Adipocyte (in vitro differentiated cells): ENCODE measurements around the gene PLAC9.

Experiments
- DNase-seq: peaks from one replicate; pipeline ENCODE4 v3.0.0-alpha.2; 2015; ENCODE audit warnings: low read depth
- H3K27me3 ChIP-seq: replicated peaks from 2 replicates; pipeline ENCODE4 v1.7.0; 2013; ENCODE audit warnings: mild to moderate bottlenecking, low read length, moderate library complexity; ENCODE audit not compliant: control insufficient read depth, insufficient read depth
- H3K36me3 ChIP-seq: 2 replicates; pipeline ENCODE4 v1.7.0; 2013; ENCODE audit warnings: low read length, mild to moderate bottlenecking, moderate library complexity; ENCODE audit not compliant: control insufficient read depth, insufficient read depth, severe bottlenecking
- H3K4me1 ChIP-seq: 2 replicates; pipeline ENCODE4 v1.7.0; 2013; ENCODE audit warnings: mild to moderate bottlenecking, low read length, moderate library complexity; ENCODE audit not compliant: control insufficient read depth, insufficient read depth
- H3K4me3 ChIP-seq: 2 replicates; pipeline ENCODE4 v1.7.0; 2013; ENCODE audit warnings: mild to moderate bottlenecking, low read length, moderate library complexity
- H3K9ac ChIP-seq: 2 replicates; pipeline ENCODE4 v1.7.0; 2013; ENCODE audit warnings: mild to moderate bottlenecking, low read length, moderate library complexity
- H3K9me3 ChIP-seq: 2 replicates; pipeline ENCODE4 v1.7.0; 2013; ENCODE audit warnings: mild to moderate bottlenecking, low read length, moderate library complexity; ENCODE audit not compliant: control insufficient read depth

Gene PLAC9

GRCh38 chr10:80187060-80187459 lies 54.5 kb downstream of the PLAC9 start:
- DNase-seq, result no peak
- H3K4me1 ChIP-seq, result peaks cover 70% of the 10 kb centered on the region
- H3K9ac ChIP-seq, result no peak overlapping the region
- no peaks in the 10 kb centered on the region for H3K27me3 ChIP-seq
- H3K9me3 ChIP-seq, result no peaks in the 10 kb centered on the region
- H3K36me3 ChIP-seq, result peaks cover 16% of the 10 kb centered on the region
- peak overlapping the region; percentile 12 for H3K4me3 ChIP-seq

- Histone ChIP-seq H3K27me3 (no peaks in the 10 kb centered on the region), H3K36me3 (peaks cover 12% of the 10 kb centered on the region), H3K4me3 (no peak overlapping the region), H3K4me1 (peaks cover 64% of the 10 kb centered on the region), H3K9ac (no peak overlapping the region), H3K9me3 (no peaks in the 10 kb centered on the region)
- no peak for DNase-seq
These were observed 55.2 kb downstream of the PLAC9 start for GRCh38 chr10:80187465-80188409.

DNA sequence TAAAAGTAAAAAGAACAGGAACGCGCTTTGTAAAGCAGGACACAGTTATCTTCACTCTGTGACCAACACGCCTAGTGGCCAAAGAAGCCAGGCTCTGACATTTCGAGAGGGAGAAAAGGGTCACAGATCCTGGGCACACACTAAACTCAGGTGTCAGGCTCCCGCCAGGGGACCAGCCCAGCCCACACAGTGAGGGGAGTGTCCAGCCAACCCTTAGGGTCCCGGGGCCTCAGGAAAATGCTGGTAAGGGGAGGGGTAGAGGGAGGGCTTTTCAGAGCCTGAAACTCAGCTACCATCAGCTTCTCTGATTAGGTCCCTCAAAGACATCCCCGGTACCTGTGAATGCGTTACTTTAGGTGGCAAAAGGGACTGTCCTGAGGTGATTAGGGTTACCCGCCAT lies 56.2 kb downstream of the PLAC9 start:
- H3K9ac ChIP-seq, result no peak overlapping the region
- no peak overlapping the region for H3K4me3 ChIP-seq
- DNase-seq, result no peak
- H3K4me1 ChIP-seq, result peaks cover 61% of the 10 kb centered on the region
- H3K27me3 ChIP-seq, result no peaks in the 10 kb centered on the region
- H3K9me3 ChIP-seq, result no peaks in the 10 kb centered on the region
- peaks cover 9% of the 10 kb centered on the region for H3K36me3 ChIP-seq

DNA sequence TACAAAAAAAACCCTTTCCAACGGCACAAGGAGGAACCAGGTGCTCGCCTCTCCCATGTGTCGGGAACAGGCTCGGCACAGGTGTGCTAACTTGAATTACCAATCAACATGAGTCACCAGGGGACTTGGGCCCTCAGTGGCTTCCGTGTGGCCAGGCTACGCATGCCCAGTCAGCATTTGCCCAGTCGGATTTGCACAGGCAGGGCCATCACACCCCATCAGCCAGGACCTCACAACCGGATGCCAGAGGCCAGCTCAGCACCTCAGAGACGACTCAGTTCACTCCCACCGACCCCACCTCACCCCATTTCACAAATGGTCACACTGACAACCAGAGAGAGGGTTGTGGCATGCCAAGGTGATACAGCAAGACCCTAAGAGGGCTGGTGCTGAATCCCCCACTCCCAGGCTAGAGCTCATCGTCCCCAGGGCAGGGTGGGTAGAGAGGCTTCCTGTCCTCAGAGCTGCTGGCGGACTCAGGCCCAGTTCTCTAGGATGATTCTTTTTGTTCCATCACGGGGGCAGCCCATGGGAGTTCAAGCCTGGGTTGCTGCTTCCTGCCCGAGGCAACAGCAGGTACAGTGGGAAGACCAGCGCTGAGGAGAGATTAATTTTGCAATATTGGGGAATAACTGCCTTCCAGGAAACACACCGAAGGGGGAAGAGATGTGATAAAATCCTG lies 59.2 kb downstream of the PLAC9 start:
- Histone ChIP-seq H3K4me1 (peaks cover 55% of the 10 kb centered on the region), H3K4me3 (no peak overlapping the region)
- DNase-seq, result no peak

DNA sequence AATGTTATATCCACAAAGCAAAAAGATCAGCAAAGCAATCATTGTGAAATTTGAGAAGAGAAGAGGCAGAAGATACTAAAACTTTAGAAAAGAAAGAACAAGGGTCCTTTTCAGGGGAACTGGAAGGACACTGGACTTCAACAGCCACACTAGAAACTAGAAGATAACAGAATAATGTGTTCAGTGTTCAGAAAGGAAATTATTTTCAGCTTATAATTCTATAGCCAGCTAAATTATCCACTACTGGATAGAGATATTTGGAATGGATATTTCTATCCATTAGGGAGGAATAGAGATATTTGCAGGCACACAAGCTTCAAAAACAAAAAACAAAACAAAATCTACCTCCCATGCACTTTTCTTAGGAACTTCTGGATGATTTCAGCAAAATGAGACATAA lies 60.0 kb downstream of the PLAC9 start:
- H3K9ac ChIP-seq, result no peak overlapping the region

More for the DNA sequence above, 59.2 kb downstream of the PLAC9 start:
- Histone ChIP-seq H3K36me3 (peaks cover 26% of the 10 kb centered on the region), H3K27me3 (no peaks in the 10 kb centered on the region), H3K9me3 (no peaks in the 10 kb centered on the region), H3K9ac (no peak overlapping the region)

GRCh38 chr10:80194373-80195045 lies 62.0 kb downstream of the PLAC9 start:
- no peaks in the 10 kb centered on the region for H3K27me3 ChIP-seq
- H3K36me3 ChIP-seq, result peaks cover 19% of the 10 kb centered on the region
- DNase-seq, result no peak

More for the DNA sequence above, 60.0 kb downstream of the PLAC9 start:
- peaks cover 54% of the 10 kb centered on the region for H3K4me1 ChIP-seq
- DNase-seq, result no peak
- H3K4me3 ChIP-seq, result no peak overlapping the region
- H3K9me3 ChIP-seq, result no peaks in the 10 kb centered on the region
- H3K36me3 ChIP-seq, result peaks cover 26% of the 10 kb centered on the region
- H3K27me3 ChIP-seq, result no peaks in the 10 kb centered on the region

More at GRCh38 chr10:80194373-80195045, 62.0 kb downstream of the PLAC9 start:
- Histone ChIP-seq H3K4me1 (peaks cover 55% of the 10 kb centered on the region), H3K9ac (peak overlapping the region; percentile 31), H3K4me3 (no peak overlapping the region), H3K9me3 (no peaks in the 10 kb centered on the region)
